ENCODE data around the gene TCF12. TPM values are rescaled to one million over a fixed set of nuclear protein-coding genes. Genes with fewer than 3 reads are reported as not detected.

TCF12 gene
- total and polyA plus RNA-seq, 2 of the 8 experiments (the other 6 are each of a cell fraction or from before 2014, with no cell fraction given): 85.8 to 101 TPM

DNA sequence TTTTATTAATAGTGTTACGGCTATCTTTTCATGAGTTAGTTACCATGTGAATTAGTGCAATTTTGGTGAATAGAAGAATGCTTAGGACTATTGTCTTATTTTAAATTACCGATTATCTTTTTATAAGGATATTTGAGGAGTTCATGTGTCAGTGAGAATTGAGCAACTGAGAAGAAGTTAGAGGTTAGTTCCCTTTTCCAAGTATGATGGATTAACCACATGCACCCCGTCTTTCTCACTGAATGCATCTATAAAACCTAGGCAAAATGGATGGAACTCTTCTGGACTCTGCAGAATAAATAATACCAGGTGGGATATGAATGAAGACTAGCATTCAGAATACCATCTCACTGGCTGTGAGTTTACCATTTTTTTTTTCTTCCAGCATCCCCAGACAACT is 74.3 kb downstream of the TCF12 start:
- no peak overlapping the region for H4K91ac ChIP-seq (replicated peaks; ENCODE audit: insufficient read length, low read length)
- H3K27ac ChIP-seq (ENCODE audit: low read depth, low read length): no peak overlapping the region
- FAIRE-seq: no peak
- no peak overlapping the region for H2AK5ac ChIP-seq (ENCODE audit: low read depth, low read length)
- H2BK120ac ChIP-seq (replicated peaks; ENCODE audit: low read depth, low read length): no peak overlapping the region
- H3K56ac ChIP-seq (replicated peaks; ENCODE audit: insufficient read length, low read depth, low read length): no peak overlapping the region
- H3K9me3 ChIP-seq (ENCODE audit: insufficient read depth in 2 of 2, low read depth in 1 of 2, low read length in 1 of 2): peaks cover 0 to 5% of the 10 kb centered on the region in 2 experiments; a peak in 1 of 4 replicates
- POLR2A ChIA-PET (ENCODE audit: partially characterized antibody): no interaction called here
- CTCF ChIA-PET (ENCODE audit: partially characterized antibody): no interaction called here
- H3K4ac ChIP-seq (replicated peaks; ENCODE audit: insufficient read length, low read depth, low read length): no peak overlapping the region
- peaks cover 3% of the 10 kb centered on the region; the same call in 1 of the 2 replicates for H3K79me1 ChIP-seq (ENCODE audit: low read depth, low read length)
- H3K36me3 ChIP-seq (ENCODE audit: control insufficient read depth in 2 of 4, insufficient read depth in 4 of 4, low read length in 3 of 4): peaks cover 0 to 7% (median 0%) of the 10 kb centered on the region in 4 experiments; a peak in 1 of 8 replicates
- no peak overlapping the region for H3K14ac ChIP-seq (ENCODE audit: insufficient read length)
- H3K18ac ChIP-seq (ENCODE audit: extremely low read depth, low read length): no peak overlapping the region
- H3K4me2 ChIP-seq (ENCODE audit: insufficient read depth in 1 of 2, low read depth in 2 of 2, low read length in 2 of 2): no peak overlapping the region
- no peaks in the 10 kb centered on the region for H3K27me3 ChIP-seq (replicated peaks in 1 of 4; ENCODE audit: control insufficient read depth in 3 of 4, extremely low read depth in 1 of 4, insufficient read depth in 3 of 4, low read length in 3 of 4)
- no peak overlapping the region for H3K9ac ChIP-seq (replicated peaks in 1 of 4; ENCODE audit: extremely low read depth in 1 of 4, low read depth in 3 of 4, low read length in 3 of 4)
- no peaks in the 10 kb centered on the region for H3K23me2 ChIP-seq (ENCODE audit: low read depth, low read length)
- 90% methylated on average over 3 of the region's 3 CpGs; no CpG with 5 or more reads in 1 of the 2 experiments for WGBS, 2 experiments (ENCODE audit: extremely low coverage in 1 of 2, insufficient coverage in 1 of 2, insufficient read length in 1 of 2, insufficient replicate concordance in 2 of 2, low coverage in 1 of 2, low lambda C conversion rate in 2 of 2, missing lambda C conversion rate in 1 of 2)
- H3K23ac ChIP-seq (ENCODE audit: insufficient read length): no peak overlapping the region
- no peaks in the 10 kb centered on the region; a peak in 1 of 7 replicates for H3K4me1 ChIP-seq (replicated peaks in 1 of 4; ENCODE audit: control insufficient read depth in 3 of 4, insufficient read depth in 4 of 4, low read length in 3 of 4)
- no peak overlapping the region for H2BK20ac ChIP-seq (ENCODE audit: low read length)
- no peak overlapping the region for H2BK5ac ChIP-seq (ENCODE audit: low read depth, low read length)
- H4K20me1 ChIP-seq (replicated peaks in 1 of 2; ENCODE audit: control insufficient read depth in 1 of 2, insufficient read depth in 2 of 2, low read length in 2 of 2): peaks cover 2 to 10% of the 10 kb centered on the region in 2 experiments
- H2AFZ ChIP-seq (ENCODE audit: low read length): no peak overlapping the region
- H4K5ac ChIP-seq (ENCODE audit: insufficient read length, low read depth, low read length): no peak overlapping the region
- H2BK12ac ChIP-seq (ENCODE audit: low read depth, low read length): no peak overlapping the region
- no peak overlapping the region for H3K4me3 ChIP-seq (ENCODE audit: extremely low read depth in 1 of 4, insufficient read depth in 2 of 4, low read depth in 3 of 4, low read length in 4 of 4)
- no peak for DNase-seq (ENCODE audit: low read depth in 1 of 2, low spot score in 2 of 2)
- H4K8ac ChIP-seq (ENCODE audit: extremely low read depth, insufficient read depth, low read length): no peak overlapping the region
- H3K79me2 ChIP-seq (ENCODE audit: control insufficient read depth in 1 of 2, insufficient read depth in 2 of 2, low read length in 2 of 2): peaks cover 0 to 88% of the 10 kb centered on the region in 2 experiments; a peak in 2 of 4 replicates
- TF ChIP-seq SP1 (IDR thresholded peaks at IDR 0.05; ENCODE audit: low read depth, low read length): no peak
- TF ChIP-seq, protein P1, sequence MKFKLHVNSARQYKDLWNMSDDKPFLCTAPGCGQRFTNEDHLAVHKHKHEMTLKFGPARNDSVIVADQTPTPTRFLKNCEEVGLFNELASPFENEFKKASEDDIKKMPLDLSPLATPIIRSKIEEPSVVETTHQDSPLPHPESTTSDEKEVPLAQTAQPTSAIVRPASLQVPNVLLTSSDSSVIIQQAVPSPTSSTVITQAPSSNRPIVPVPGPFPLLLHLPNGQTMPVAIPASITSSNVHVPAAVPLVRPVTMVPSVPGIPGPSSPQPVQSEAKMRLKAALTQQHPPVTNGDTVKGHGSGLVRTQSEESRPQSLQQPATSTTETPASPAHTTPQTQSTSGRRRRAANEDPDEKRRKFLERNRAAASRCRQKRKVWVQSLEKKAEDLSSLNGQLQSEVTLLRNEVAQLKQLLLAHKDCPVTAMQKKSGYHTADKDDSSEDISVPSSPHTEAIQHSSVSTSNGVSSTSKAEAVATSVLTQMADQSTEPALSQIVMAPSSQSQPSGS (IDR thresholded peaks at IDR 0.05; ENCODE audit: low read length): no peak
- no peak for TF ChIP-seq RAD21 (IDR thresholded peaks at IDR 0.05 in 1 of 2, conservative IDR thresholded peaks at IDR 0.05 in 1 of 2; ENCODE audit: low read depth in 2 of 2, low read length in 2 of 2)
- no peak for TF ChIP-seq SIRT6 (IDR thresholded peaks at IDR 0.05; ENCODE audit: low read length)
- TF ChIP-seq CHD2 (IDR thresholded peaks at IDR 0.05; ENCODE audit: low read length): no peak
- TF ChIP-seq SAP30 (IDR thresholded peaks at IDR 0.05; ENCODE audit: insufficient read depth, insufficient replicate concordance, low read length): no peak
- no peak for TF ChIP-seq CTBP2 (IDR thresholded peaks at IDR 0.05; ENCODE audit: borderline replicate concordance, insufficient read depth, insufficient read length, low read length)
- H2BK15ac ChIP-seq (ENCODE audit: low read length): no peak overlapping the region
